Keratinocyte (primary cell): ENCODE results near the gene FRMPD4. TPM values are rescaled to one million over a fixed set of nuclear protein-coding genes. Genes with fewer than 3 reads are reported as not detected.

Experiments used
- DNase-seq: peaks from one replicate; pipeline ENCODE4 v3.0.0-alpha.2; 2011; ENCODE audit warnings: low read depth, missing footprints, low spot score
- FAIRE-seq: peaks from 2 replicates; lab custom pipeline; 2011; peaks lifted over from hg19 to GRCh38; lab: Jason Lieb, UNC
- H2AFZ ChIP-seq: 2 replicates; pipeline ENCODE4 v1.6.0; 2012; ENCODE audit warnings: low read length, control low read depth, inconsistent platforms; ENCODE audit not compliant: control insufficient read depth
- H3K27ac ChIP-seq: 2 replicates; pipeline ENCODE4 v1.5.1; 2011; ENCODE audit warnings: low read length; ENCODE audit not compliant: control insufficient read depth, insufficient read depth
- H3K27me3 ChIP-seq: 3 replicates; pipeline ENCODE4 v1.6.0; 2011; ENCODE audit warnings: low read length; ENCODE audit not compliant: control insufficient read depth, insufficient read depth; ENCODE audit errors: extremely low read depth
- H3K36me3 ChIP-seq, 2 experiments: 2 replicates in 1 of 2; 3 replicates in 1 of 2; pipeline ENCODE4 v1.5.1; 2011; ENCODE audit warnings: low read length in 2 of 2, mild to moderate bottlenecking in 1 of 2; ENCODE audit not compliant: control insufficient read depth in 2 of 2, insufficient read depth in 2 of 2; ENCODE audit errors: extremely low read depth in 1 of 2
- H3K4me1 ChIP-seq: 3 replicates; pipeline ENCODE4 v1.5.1; 2011; ENCODE audit warnings: low read length; ENCODE audit not compliant: control insufficient read depth, insufficient read depth; ENCODE audit errors: extremely low read depth
- H3K4me2 ChIP-seq: 3 replicates; pipeline ENCODE4 v1.6.0; 2011; ENCODE audit warnings: low read depth, low read length; ENCODE audit not compliant: control insufficient read depth, insufficient read depth; ENCODE audit errors: extremely low read depth
- H3K4me3 ChIP-seq, 3 experiments: fragments of 200-600 bp in 1 of 3; sonication (generic) in 1 of 3; 2 replicates in 2 of 3; 3 replicates in 1 of 3; pipeline ENCODE4 v1.5.1; 2011 to 2016; ENCODE audit warnings: low read length in 3 of 3, mild to moderate bottlenecking in 3 of 3, control low read depth in 2 of 3, inconsistent platforms in 1 of 3, low read depth in 1 of 3, mixed read lengths in 1 of 3, mixed run types in 1 of 3, moderate library complexity in 1 of 3; ENCODE audit not compliant: control insufficient read depth in 2 of 3, insufficient read depth in 2 of 3; ENCODE audit errors: extremely low read depth in 1 of 3
- H3K79me2 ChIP-seq: 2 replicates; pipeline ENCODE4 v1.6.0; 2012; ENCODE audit warnings: low read length; ENCODE audit not compliant: control insufficient read depth, insufficient read depth
- H3K9ac ChIP-seq: 3 replicates; pipeline ENCODE4 v1.6.0; 2011; ENCODE audit warnings: low read length; ENCODE audit not compliant: control insufficient read depth, insufficient read depth; ENCODE audit errors: extremely low read depth
- H3K9me1 ChIP-seq: 3 replicates; pipeline ENCODE4 v1.6.0; 2011; ENCODE audit warnings: low read length; ENCODE audit not compliant: control insufficient read depth, insufficient read depth; ENCODE audit errors: extremely low read depth
- H3K9me3 ChIP-seq: 2 replicates; pipeline ENCODE4 v1.5.1; 2012; ENCODE audit warnings: low read depth, low read length; ENCODE audit not compliant: control insufficient read depth
- H4K20me1 ChIP-seq: 3 replicates; pipeline ENCODE4 v1.6.0; 2011; ENCODE audit warnings: low read length; ENCODE audit not compliant: control insufficient read depth, insufficient read depth; ENCODE audit errors: extremely low read depth
- CTCF ChIP-seq, 3 experiments: IDR thresholded peaks in 1 of 3; conservative IDR thresholded peaks in 1 of 3; optimal IDR thresholded peaks in 1 of 3; 2 replicates in 2 of 3; 3 replicates in 1 of 3; pipeline versions ENCODE3 to v1.5.1; 2011; ENCODE audit warnings: low read length in 3 of 3, mild to moderate bottlenecking in 3 of 3, moderate library complexity in 2 of 3, control low read depth in 1 of 3, inconsistent platforms in 1 of 3; ENCODE audit not compliant: insufficient read depth in 2 of 3; ENCODE audit errors: extremely low read depth in 1 of 3
- EZH2 ChIP-seq: IDR thresholded peaks from one replicate; pipeline ENCODE4 v1.6.1; 2012; ENCODE audit warnings: inconsistent platforms, mild to moderate bottlenecking, low read length, moderate library complexity
- dilution Hi-C: fragments of 300-500 bp; cut with MboI; formaldehyde crosslinking; loops from one replicate; pipeline ENCODE4 v1.7.0; 2020; ENCODE audit warnings: low sequenced_read_pairs; ENCODE audit not compliant: extremely low pct_ligation_motif_present
- polyA plus RNA-seq, 5 experiments: library from polyadenylated mRNA; depleted of rRNA in 3 of 5; stranded (reverse) in 3 of 5; stranded (forward) in 1 of 5; unstranded in 1 of 5; fragments of >200 nt; gene quantifications; 1 replicate in 1 of 5; 2 replicates in 3 of 5; 3 replicates in 1 of 5; pipeline versions ENCODE4 v1.2.1 to v1.2.3, GENCODE V29; 2011 to 2012; ENCODE audit warnings: missing spikeins in 2 of 5, low read depth in 1 of 5, low replicate concordance in 1 of 5

Gene FRMPD4
- polyA plus RNA-seq, 1 donor (not counting 4 experiments of a cell fraction or from before 2014, with no cell fraction given) = 0.05 TPM

GRCh38 chrX:12467321-12467720 lies 329.0 kb downstream of the FRMPD4 start:
- no peak overlapping the region for H3K9ac ChIP-seq
- TF ChIP-seq CTCF (optimal IDR thresholded peaks at IDR 0.05 in 1 of 3, IDR thresholded peaks at IDR 0.05 in 1 of 3, conservative IDR thresholded peaks at IDR 0.05 in 1 of 3; ENCODE audit: extremely low read depth in 1 of 3, insufficient read depth in 2 of 3, low read length in 3 of 3) (no peak), EZH2 (no peak)
- no peaks in the 10 kb centered on the region for H3K79me2 ChIP-seq
- no peaks in the 10 kb centered on the region for H3K9me1 ChIP-seq
- H3K27ac ChIP-seq = no peak overlapping the region
- DNase-seq (no peak), FAIRE-seq (no peak)
- H4K20me1 ChIP-seq = no peaks in the 10 kb centered on the region
- dilution Hi-C loops = no loop called here
- H2AFZ ChIP-seq = no peak overlapping the region
- no peaks in the 10 kb centered on the region for H3K27me3 ChIP-seq
- H3K9me3 ChIP-seq = no peaks in the 10 kb centered on the region
- H3K36me3 ChIP-seq = no peaks in the 10 kb centered on the region
- H3K4me1 ChIP-seq = peaks cover 18% of the 10 kb centered on the region
- no peak overlapping the region for H3K4me2 ChIP-seq
- H3K4me3 ChIP-seq = no peak overlapping the region

GRCh38 chrX:12469296-12469695 lies 331.0 kb downstream of the FRMPD4 start:
- no peak for DNase-seq
- no peaks in the 10 kb centered on the region for H3K9me1 ChIP-seq

More at GRCh38 chrX:12469296-12469695, 331.0 kb downstream of the FRMPD4 start:
- Histone ChIP-seq H3K9me3 (no peaks in the 10 kb centered on the region), H3K4me2 (no peak overlapping the region), H3K27ac (no peak overlapping the region), H3K4me1 (peaks cover 18% of the 10 kb centered on the region), H3K9ac (no peak overlapping the region), H3K4me3 (no peak overlapping the region), H4K20me1 (no peaks in the 10 kb centered on the region), H3K27me3 (no peaks in the 10 kb centered on the region), H3K79me2 (no peaks in the 10 kb centered on the region), H3K36me3 (no peaks in the 10 kb centered on the region), H2AFZ (no peak overlapping the region)
- dilution Hi-C loops = no loop called here
- TF ChIP-seq CTCF (optimal IDR thresholded peaks at IDR 0.05 in 1 of 3, IDR thresholded peaks at IDR 0.05 in 1 of 3, conservative IDR thresholded peaks at IDR 0.05 in 1 of 3; ENCODE audit: extremely low read depth in 1 of 3, insufficient read depth in 2 of 3, low read length in 3 of 3) (no peak), EZH2 (no peak)
- FAIRE-seq = no peak
